ENCODE data around the gene PCP4.
A peak's percentile ranks its signal among the peaks of the same experiment; 100 is the strongest.

PCP4 gene

DNA sequence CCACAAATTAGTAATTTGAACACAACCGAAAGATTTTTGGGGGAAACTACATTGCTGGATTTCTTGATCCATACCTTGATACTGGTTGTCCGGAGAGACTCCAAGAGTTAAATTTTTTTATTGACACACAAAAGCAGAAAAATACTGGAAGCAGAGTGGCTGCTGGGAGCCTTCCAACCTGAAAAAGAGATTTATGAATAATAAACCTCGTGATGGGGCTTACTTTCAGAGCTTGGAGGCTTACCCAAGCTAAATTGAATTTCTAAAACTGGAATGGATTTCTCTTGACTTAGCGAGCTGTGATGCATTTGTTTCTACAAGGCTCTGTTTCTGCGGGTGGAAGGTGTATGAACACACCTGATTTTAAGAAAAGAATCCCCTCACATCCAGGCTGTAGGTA lies 35.7 kb downstream of the PCP4 start:
- no peaks in the 10 kb centered on the region for H3K27me3 ChIP-seq (ENCODE audit: insufficient read depth, low read length, poor library complexity)
- H2AFZ ChIP-seq (ENCODE audit: low read depth, low read length): no peak overlapping the region
- H4K20me1 ChIP-seq (ENCODE audit: insufficient read depth, low read length): no peaks in the 10 kb centered on the region
- H3K9ac ChIP-seq (ENCODE audit: low read depth, low read length): no peak overlapping the region
- H3K4me1 ChIP-seq (ENCODE audit: insufficient read depth, low read length): no peaks in the 10 kb centered on the region
- H3K27ac ChIP-seq (ENCODE audit: low read length): no peak overlapping the region
- DNase-seq: no peak
- H3K9me3 ChIP-seq (ENCODE audit: insufficient read depth, low read length, severe bottlenecking): no peaks in the 10 kb centered on the region
- H3K79me2 ChIP-seq (ENCODE audit: insufficient read depth, low read length): no peaks in the 10 kb centered on the region
- no peak overlapping the region for H3K4me2 ChIP-seq (ENCODE audit: insufficient read depth, low read length)
- TF ChIP-seq, protein P1, sequence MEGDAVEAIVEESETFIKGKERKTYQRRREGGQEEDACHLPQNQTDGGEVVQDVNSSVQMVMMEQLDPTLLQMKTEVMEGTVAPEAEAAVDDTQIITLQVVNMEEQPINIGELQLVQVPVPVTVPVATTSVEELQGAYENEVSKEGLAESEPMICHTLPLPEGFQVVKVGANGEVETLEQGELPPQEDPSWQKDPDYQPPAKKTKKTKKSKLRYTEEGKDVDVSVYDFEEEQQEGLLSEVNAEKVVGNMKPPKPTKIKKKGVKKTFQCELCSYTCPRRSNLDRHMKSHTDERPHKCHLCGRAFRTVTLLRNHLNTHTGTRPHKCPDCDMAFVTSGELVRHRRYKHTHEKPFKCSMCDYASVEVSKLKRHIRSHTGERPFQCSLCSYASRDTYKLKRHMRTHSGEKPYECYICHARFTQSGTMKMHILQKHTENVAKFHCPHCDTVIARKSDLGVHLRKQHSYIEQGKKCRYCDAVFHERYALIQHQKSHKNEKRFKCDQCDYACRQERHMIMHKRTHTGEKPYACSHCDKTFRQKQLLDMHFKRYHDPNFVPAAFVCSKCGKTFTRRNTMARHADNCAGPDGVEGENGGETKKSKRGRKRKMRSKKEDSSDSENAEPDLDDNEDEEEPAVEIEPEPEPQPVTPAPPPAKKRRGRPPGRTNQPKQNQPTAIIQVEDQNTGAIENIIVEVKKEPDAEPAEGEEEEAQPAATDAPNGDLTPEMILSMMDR (IDR thresholded peaks at IDR 0.05; ENCODE audit: borderline replicate concordance, extremely low read depth, low read length, poor library complexity, severe bottlenecking): no peak
- TF ChIP-seq EZH2 (IDR thresholded peaks at IDR 0.05; ENCODE audit: borderline replicate concordance, low read depth, low read length, severe bottlenecking): no peak
- no peak overlapping the region for H3K4me3 ChIP-seq (ENCODE audit: low read depth in 1 of 2, low read length in 2 of 2)
- no peak for ATAC-seq (ENCODE audit: insufficient read depth, low read depth)
- no peaks in the 10 kb centered on the region for H3K36me3 ChIP-seq (ENCODE audit: insufficient read depth, low read length)

DNA sequence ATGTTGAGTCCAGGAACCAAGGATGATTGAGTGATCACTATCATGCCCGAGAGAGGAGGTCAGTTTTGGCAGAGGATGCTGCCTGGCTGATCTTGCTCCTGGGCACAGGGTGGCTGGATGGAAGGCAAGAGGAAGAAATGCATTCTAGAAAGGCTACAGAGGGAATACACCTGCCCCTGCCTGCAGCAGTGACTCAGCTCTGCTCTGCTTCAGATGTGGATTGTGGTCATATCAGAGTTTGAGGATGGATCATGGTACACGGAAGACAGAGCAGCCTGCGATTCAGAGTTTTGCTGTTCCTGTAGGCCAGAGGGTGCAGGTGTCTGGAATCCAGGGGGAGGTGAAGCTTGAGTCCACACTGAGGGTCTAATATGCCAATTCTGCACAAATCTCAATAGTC lies 37.2 kb downstream of the PCP4 start:
- no peak for DNase-seq
- no peaks in the 10 kb centered on the region for H3K36me3 ChIP-seq (ENCODE audit: insufficient read depth, low read length)
- H2AFZ ChIP-seq (ENCODE audit: low read depth, low read length): no peak overlapping the region
- H3K4me1 ChIP-seq (ENCODE audit: insufficient read depth, low read length): no peaks in the 10 kb centered on the region
- H3K9ac ChIP-seq (ENCODE audit: low read depth, low read length): no peak overlapping the region
- H4K20me1 ChIP-seq (ENCODE audit: insufficient read depth, low read length): no peaks in the 10 kb centered on the region
- H3K27me3 ChIP-seq (ENCODE audit: insufficient read depth, low read length, poor library complexity): no peaks in the 10 kb centered on the region
- H3K9me3 ChIP-seq (ENCODE audit: insufficient read depth, low read length, severe bottlenecking): no peaks in the 10 kb centered on the region
- H3K4me2 ChIP-seq (ENCODE audit: insufficient read depth, low read length): no peak overlapping the region
- ATAC-seq (ENCODE audit: insufficient read depth, low read depth): peak; percentile 71
- no peak overlapping the region for H3K4me3 ChIP-seq (ENCODE audit: low read depth in 1 of 2, low read length in 2 of 2)
- no peaks in the 10 kb centered on the region for H3K79me2 ChIP-seq (ENCODE audit: insufficient read depth, low read length)
- TF ChIP-seq EZH2 (IDR thresholded peaks at IDR 0.05; ENCODE audit: borderline replicate concordance, low read depth, low read length, severe bottlenecking): no peak
- TF ChIP-seq, protein P1 (IDR thresholded peaks at IDR 0.05; ENCODE audit: borderline replicate concordance, extremely low read depth, low read length, poor library complexity, severe bottlenecking): no peak
- H3K27ac ChIP-seq (ENCODE audit: low read length): no peak overlapping the region

DNA sequence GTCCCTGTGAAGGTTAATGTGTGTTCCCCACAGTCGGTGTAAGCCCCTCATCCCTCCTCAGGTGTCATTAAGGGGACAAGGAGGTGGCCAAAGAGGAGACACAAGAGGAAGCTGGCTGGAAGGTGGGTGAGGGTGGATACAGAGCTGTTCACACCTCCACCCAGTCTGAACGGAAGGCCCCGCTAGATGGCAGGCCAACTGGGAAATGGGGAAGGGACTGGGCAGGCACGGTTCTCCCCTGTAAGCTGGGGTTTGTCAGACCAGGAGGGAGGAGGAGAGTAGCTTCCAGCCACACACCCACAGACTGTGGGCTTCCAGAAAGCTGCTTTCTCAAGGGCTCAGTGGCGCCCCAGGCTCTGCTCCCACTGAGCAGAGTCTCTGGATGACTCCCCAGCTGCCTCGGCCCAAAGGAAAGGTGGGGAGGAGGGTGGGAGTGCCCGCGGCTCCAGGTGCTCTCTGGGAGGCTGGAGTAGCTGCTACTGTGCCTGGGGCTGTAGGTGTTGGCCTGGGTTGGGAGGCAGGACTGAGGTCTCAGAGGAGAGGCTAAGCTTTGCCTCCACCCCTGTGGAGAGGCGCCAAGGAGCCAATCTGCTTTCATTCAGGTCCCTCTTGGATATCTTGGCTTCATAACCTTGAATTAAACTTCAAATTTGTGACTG lies 41.2 kb downstream of the PCP4 start:
- H3K79me2 ChIP-seq (ENCODE audit: insufficient read depth, low read length): no peaks in the 10 kb centered on the region
- H2AFZ ChIP-seq (ENCODE audit: low read depth, low read length): no peak overlapping the region
- ATAC-seq (ENCODE audit: insufficient read depth, low read depth): no peak
- no peaks in the 10 kb centered on the region for H3K4me1 ChIP-seq (ENCODE audit: insufficient read depth, low read length)
- no peaks in the 10 kb centered on the region for H3K9me3 ChIP-seq (ENCODE audit: insufficient read depth, low read length, severe bottlenecking)
- H3K27me3 ChIP-seq (ENCODE audit: insufficient read depth, low read length, poor library complexity): peaks cover 12% of the 10 kb centered on the region
- no peak overlapping the region for H3K27ac ChIP-seq (ENCODE audit: low read length)
- no peaks in the 10 kb centered on the region for H3K36me3 ChIP-seq (ENCODE audit: insufficient read depth, low read length)
- H3K9ac ChIP-seq (ENCODE audit: low read depth, low read length): no peak overlapping the region
- DNase-seq: no peak
- H3K4me3 ChIP-seq (ENCODE audit: low read depth in 1 of 2, low read length in 2 of 2): no peak overlapping the region
- no peak overlapping the region for H3K4me2 ChIP-seq (ENCODE audit: insufficient read depth, low read length)
- no peak for TF ChIP-seq EZH2 (IDR thresholded peaks at IDR 0.05; ENCODE audit: borderline replicate concordance, low read depth, low read length, severe bottlenecking)
- TF ChIP-seq, protein P1 (IDR thresholded peaks at IDR 0.05; ENCODE audit: borderline replicate concordance, extremely low read depth, low read length, poor library complexity, severe bottlenecking): no peak
- no peaks in the 10 kb centered on the region for H4K20me1 ChIP-seq (ENCODE audit: insufficient read depth, low read length)

Data from DND-41 (cell line).